K562 (cell line): ENCODE results near the gene PCBP2. TPM values are rescaled to one million over a fixed set of nuclear protein-coding genes. Genes with fewer than 3 reads are reported as not detected.

Experiments
- CTBP1 ChIP-seq: fragments of 450-650 bp; IDR thresholded peaks from 2 replicates; pipeline ENCODE4 v1.6.1; 2016; ENCODE audit warnings: borderline replicate concordance
- EGR1 ChIP-seq: fragments of 450-650 bp; conservative IDR thresholded peaks from 2 replicates; pipeline ENCODE4 v1.6.1; 2017; ENCODE audit warnings: mild to moderate bottlenecking
- ELF1 ChIP-seq: fragments of 200-800 bp; sonication (Bioruptor generic); IDR thresholded peaks from 2 replicates; pipeline ENCODE4 v1.6.1; 2016; ENCODE audit warnings: missing genetic modification characterization, missing compliant biosample characterization
- ELF4 ChIP-seq: fragments of 450-650 bp; formaldehyde crosslinking; IDR thresholded peaks from 2 replicates; pipeline ENCODE4 v1.4.0; 2022; ENCODE audit warnings: missing genetic modification characterization
- KDM5B ChIP-seq: fragments of 200-600 bp; sonication (generic); IDR thresholded peaks from 2 replicates; pipeline ENCODE4 v1.6.1; 2012; ENCODE audit warnings: low read depth, mild to moderate bottlenecking, moderate library complexity, low read length, control low read depth, inconsistent platforms; ENCODE audit not compliant: insufficient replicate concordance
- MAZ ChIP-seq, 2 experiments: fragments of 450-650 bp in 1 of 2; sonication (generic) in 1 of 2; formaldehyde crosslinking; IDR thresholded peaks in 1 of 2; conservative IDR thresholded peaks in 1 of 2; 2 replicates each; pipeline versions ENCODE4 v1.4.0 to v1.5.0; 2020; ENCODE audit warnings: mild to moderate bottlenecking in 1 of 2, missing genetic modification reagents in 1 of 2
- NR2C2 ChIP-seq, 2 experiments: fragments of 200-800 bp in 1 of 2; sonication (Bioruptor generic) in 1 of 2; sonication (generic) in 1 of 2; formaldehyde crosslinking in 1 of 2; IDR thresholded peaks; 2 replicates each; pipeline versions ENCODE4 v1.6.1 to v1.8.0; 2016 to 2022; ENCODE audit warnings: mild to moderate bottlenecking in 1 of 2, missing compliant biosample characterization in 1 of 2, missing genetic modification characterization in 1 of 2, missing genetic modification reagents in 1 of 2
- PML ChIP-seq: IDR thresholded peaks from 2 replicates; pipeline ENCODE4 v1.6.1; 2012; ENCODE audit warnings: low read length, inconsistent platforms
- POLR2A ChIP-seq: fragments of 450-650 bp; conservative IDR thresholded peaks from 2 replicates; pipeline ENCODE4 v1.6.1; 2016
- POLR3A ChIP-seq: IDR thresholded peaks from 2 replicates; pipeline ENCODE4 v1.6.1; 2011; ENCODE audit warnings: borderline replicate concordance, mild to moderate bottlenecking, moderate library complexity; ENCODE audit not compliant: insufficient read length, insufficient read depth; ENCODE audit errors: extremely low read depth
- RBFOX2 ChIP-seq: fragments of 200-400 bp; formaldehyde crosslinking; IDR thresholded peaks from 2 replicates; pipeline ENCODE4 v1.6.1; 2017; ENCODE audit warnings: low read depth, mild to moderate bottlenecking, low read length, moderate library complexity
- SETDB1 ChIP-seq: IDR thresholded peaks from one replicate; pipeline ENCODE4 v1.6.1; 2012; ENCODE audit warnings: low read length, control low read depth, inconsistent platforms
- YY1 ChIP-seq, 3 experiments: IDR thresholded peaks; 2 replicates each; pipeline ENCODE4 v1.6.1; 2011; ENCODE audit warnings: low read length in 2 of 3, mild to moderate bottlenecking in 2 of 3, moderate library complexity in 2 of 3, borderline replicate concordance in 1 of 3, control low read depth in 1 of 3, low read depth in 1 of 3; ENCODE audit not compliant: insufficient read depth in 3 of 3, insufficient replicate concordance in 2 of 3, control insufficient read depth in 1 of 3, insufficient read length in 1 of 3; ENCODE audit errors: extremely low read depth in 1 of 3
- ZNF584 ChIP-seq: fragments of 200-800 bp; sonication (Bioruptor generic); IDR thresholded peaks from 2 replicates; pipeline ENCODE4 v1.6.1; 2016; ENCODE audit warnings: low read depth, mild to moderate bottlenecking, missing genetic modification characterization, missing compliant biosample characterization
- ZNF668 ChIP-seq: fragments of 250-450 bp; sonication (Bioruptor Pico); IDR thresholded peaks from 2 replicates; pipeline ENCODE4 v1.8.0; 2022; ENCODE audit warnings: mild to moderate bottlenecking, inconsistent platforms
- ZNF764 ChIP-seq: fragments of 250-450 bp; sonication (Bioruptor Pico); IDR thresholded peaks from 2 replicates; pipeline ENCODE4 v1.4.0; 2020; ENCODE audit warnings: low read depth, mild to moderate bottlenecking, moderate library complexity
- polyA plus RNA-seq, 8 experiments: library from polyadenylated mRNA; depleted of rRNA in 4 of 8; stranded (reverse) in 5 of 8; unstranded in 3 of 8; fragments of >200 nt; fragmentation: Nextera tagmentation in 2 of 8; fragmentation: Illumina TruSeq in 1 of 8; extraction: Ambion mirVana in 2 of 8; extraction: Trizol in 1 of 8; gene quantifications; 2 replicates each; pipeline versions ENCODE4 v1.2.1 to v1.2.3, GENCODE V29; 2011 to 2014; ENCODE audit warnings: inconsistent platforms in 1 of 8, missing spikeins in 1 of 8
- total RNA-seq, 7 experiments: library from RNA; depleted of rRNA in 6 of 7; stranded (reverse); fragments of >200 nt in 6 of 7; fragmentation: Illumina TruSeq in 2 of 7; extraction: Trizol in 2 of 7; gene quantifications; 2 replicates each; pipeline versions ENCODE4 v1.2.1 to v1.2.3, GENCODE V29; 2011 to 2021; ENCODE audit warnings: low replicate concordance in 1 of 7
- TF ChIP-seq, protein P1 (sequence below): fragments of 250-450 bp; sonication (Bioruptor Pico); IDR thresholded peaks from 2 replicates; pipeline ENCODE4 v1.5.0; 2022; ENCODE audit warnings: mild to moderate bottlenecking
- TF ChIP-seq, protein P2 (sequence below): sonication (generic); formaldehyde crosslinking; IDR thresholded peaks from 2 replicates; pipeline ENCODE4 v1.8.0; 2022; ENCODE audit warnings: mild to moderate bottlenecking, missing genetic modification reagents
- TF ChIP-seq, protein P3 (sequence below): fragments of 450-650 bp; IDR thresholded peaks from 2 replicates; pipeline ENCODE4 v1.6.1; 2014; ENCODE audit warnings: low read depth, mild to moderate bottlenecking, moderate library complexity, borderline replicate concordance

The PCBP2 gene
- total and polyA plus RNA-seq, 9 of the 15 experiments (the other 6 are each of a cell fraction or from before 2014, with no cell fraction given): 137 to 831 (median 328) TPM

DNA sequence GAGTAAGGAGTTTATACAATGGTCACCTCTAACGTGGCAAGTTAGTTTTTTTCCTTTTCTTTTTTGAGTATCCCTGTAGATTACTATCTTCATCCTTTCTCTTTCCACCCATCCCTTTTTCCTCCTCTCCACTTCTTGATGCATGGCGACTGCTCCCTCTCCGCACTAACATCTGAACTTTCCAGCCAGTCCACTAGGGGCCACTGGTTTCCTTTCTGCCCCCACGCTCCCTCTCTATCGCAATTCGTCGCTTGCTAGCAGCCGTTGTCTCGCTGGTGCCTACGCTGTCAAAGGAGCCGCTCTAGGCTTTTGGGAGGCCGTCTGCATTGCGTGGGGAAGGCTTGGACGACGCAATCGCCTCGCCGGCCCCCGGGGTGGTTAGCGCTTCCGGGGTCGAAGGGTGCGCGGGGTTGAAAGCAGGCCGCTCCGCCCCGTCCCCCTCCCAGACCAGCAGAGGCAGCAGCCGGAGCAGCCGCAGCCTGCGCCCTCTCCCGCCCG, at the start of gene PCBP2 (continued):
- no peak for TF ChIP-seq POLR3A
- TF ChIP-seq RBFOX2: peak; percentile 91
- TF ChIP-seq NR2C2 (CRISPR knock-in tag; IDR thresholded peaks at IDR 0.05): peak; percentile 99
- peak; percentile 99 for TF ChIP-seq NR2C2 (tag; IDR thresholded peaks at IDR 0.05)
- TF ChIP-seq, protein P1, sequence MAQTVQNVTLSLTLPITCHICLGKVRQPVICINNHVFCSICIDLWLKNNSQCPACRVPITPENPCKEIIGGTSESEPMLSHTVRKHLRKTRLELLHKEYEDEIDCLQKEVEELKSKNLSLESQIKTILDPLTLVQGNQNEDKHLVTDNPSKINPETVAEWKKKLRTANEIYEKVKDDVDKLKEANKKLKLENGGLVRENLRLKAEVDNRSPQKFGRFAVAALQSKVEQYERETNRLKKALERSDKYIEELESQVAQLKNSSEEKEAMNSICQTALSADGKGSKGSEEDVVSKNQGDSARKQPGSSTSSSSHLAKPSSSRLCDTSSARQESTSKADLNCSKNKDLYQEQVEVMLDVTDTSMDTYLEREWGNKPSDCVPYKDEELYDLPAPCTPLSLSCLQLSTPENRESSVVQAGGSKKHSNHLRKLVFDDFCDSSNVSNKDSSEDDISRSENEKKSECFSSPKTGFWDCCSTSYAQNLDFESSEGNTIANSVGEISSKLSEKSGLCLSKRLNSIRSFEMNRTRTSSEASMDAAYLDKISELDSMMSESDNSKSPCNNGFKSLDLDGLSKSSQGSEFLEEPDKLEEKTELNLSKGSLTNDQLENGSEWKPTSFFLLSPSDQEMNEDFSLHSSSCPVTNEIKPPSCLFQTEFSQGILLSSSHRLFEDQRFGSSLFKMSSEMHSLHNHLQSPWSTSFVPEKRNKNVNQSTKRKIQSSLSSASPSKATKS: no peak
- TF ChIP-seq ZNF764: no peak
- peak; percentile 67; the same call in 1 of the 2 replicates for TF ChIP-seq POLR2A
- peak; percentile 94 for TF ChIP-seq EGR1
- TF ChIP-seq, protein P2, sequence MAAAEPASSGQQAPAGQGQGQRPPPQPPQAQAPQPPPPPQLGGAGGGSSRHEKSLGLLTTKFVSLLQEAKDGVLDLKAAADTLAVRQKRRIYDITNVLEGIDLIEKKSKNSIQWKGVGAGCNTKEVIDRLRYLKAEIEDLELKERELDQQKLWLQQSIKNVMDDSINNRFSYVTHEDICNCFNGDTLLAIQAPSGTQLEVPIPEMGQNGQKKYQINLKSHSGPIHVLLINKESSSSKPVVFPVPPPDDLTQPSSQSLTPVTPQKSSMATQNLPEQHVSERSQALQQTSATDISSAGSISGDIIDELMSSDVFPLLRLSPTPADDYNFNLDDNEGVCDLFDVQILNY: no peak
- peak; percentile 75 for TF ChIP-seq KDM5B
- TF ChIP-seq PML: peak; percentile 38; the same call in 1 of the 2 replicates
- TF ChIP-seq YY1 (IDR thresholded peaks at IDR 0.05; ENCODE audit: borderline replicate concordance in 1 of 3, control insufficient read depth in 1 of 3, extremely low read depth in 1 of 3, insufficient read depth in 3 of 3, insufficient read length in 1 of 3, insufficient replicate concordance in 2 of 3, low read depth in 1 of 3, low read length in 2 of 3): peak in 2 of 3 experiments; percentile 58 to 59
- TF ChIP-seq MAZ (CRISPR knock-in tag; conservative IDR thresholded peaks at IDR 0.05 in 1 of 2, IDR thresholded peaks at IDR 0.05 in 1 of 2): peak; percentile 87 to 93
- TF ChIP-seq ELF1: peak; percentile 79
- TF ChIP-seq CTBP1: peak; percentile 95
- no peak for TF ChIP-seq ZNF584 (CRISPR knock-in tag)
- no peak for TF ChIP-seq ZNF668 (CRISPR knock-in tag)
- TF ChIP-seq, protein P3, sequence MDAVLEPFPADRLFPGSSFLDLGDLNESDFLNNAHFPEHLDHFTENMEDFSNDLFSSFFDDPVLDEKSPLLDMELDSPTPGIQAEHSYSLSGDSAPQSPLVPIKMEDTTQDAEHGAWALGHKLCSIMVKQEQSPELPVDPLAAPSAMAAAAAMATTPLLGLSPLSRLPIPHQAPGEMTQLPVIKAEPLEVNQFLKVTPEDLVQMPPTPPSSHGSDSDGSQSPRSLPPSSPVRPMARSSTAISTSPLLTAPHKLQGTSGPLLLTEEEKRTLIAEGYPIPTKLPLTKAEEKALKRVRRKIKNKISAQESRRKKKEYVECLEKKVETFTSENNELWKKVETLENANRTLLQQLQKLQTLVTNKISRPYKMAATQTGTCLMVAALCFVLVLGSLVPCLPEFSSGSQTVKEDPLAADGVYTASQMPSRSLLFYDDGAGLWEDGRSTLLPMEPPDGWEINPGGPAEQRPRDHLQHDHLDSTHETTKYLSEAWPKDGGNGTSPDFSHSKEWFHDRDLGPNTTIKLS: peak; percentile 97
- 0 out of 2 replicates have a peak, but pooled peaks have one; percentile 48 for TF ChIP-seq ELF4
- TF ChIP-seq SETDB1: peak; percentile 77
